T-helper 9 cell (primary cell): ENCODE results near the gene RGS5.

Experiments used
- DNase-seq: peaks from one replicate; pipeline ENCODE4 v3.0.0-alpha.2; 2020

RGS5 gene

DNA sequence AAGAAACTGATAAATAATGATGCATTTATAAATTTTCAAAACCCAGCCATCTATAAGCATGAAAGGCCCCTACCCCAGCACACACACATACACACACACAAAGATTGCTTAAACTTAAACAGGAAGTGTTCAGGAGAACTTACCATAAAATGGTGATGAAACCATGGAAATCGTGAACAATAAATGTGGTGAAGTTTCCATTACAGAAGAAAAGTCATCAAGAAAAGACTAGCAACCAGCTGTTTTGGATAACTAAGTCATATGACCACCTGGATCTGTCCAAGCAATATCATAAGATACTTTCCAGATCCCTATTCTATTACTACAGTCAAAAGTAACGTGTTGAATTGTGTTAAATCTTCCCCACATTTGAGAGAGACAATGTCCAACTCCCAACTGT is 24.1 kb downstream of the RGS5 start:
- DNase-seq = no peak

DNA sequence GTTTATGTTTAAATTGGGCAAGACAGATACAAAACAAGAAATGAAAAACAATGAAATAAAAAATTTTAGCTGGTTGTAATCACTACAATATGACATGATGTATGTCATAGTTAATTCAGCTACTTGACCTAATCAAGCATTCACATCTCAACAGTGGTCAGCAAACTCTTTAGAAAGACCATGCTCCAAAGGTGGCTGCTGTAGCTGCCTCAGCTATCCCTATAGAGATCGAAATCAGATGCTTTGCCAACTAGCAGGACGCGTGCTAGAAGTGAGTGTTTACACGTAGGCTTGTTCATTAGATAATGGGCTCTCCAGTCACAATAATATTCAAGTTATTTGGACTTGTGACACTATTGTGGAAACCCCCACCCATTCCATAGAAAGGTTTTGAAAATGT is 25.9 kb downstream of the RGS5 start:
- DNase-seq = no peak

DNA sequence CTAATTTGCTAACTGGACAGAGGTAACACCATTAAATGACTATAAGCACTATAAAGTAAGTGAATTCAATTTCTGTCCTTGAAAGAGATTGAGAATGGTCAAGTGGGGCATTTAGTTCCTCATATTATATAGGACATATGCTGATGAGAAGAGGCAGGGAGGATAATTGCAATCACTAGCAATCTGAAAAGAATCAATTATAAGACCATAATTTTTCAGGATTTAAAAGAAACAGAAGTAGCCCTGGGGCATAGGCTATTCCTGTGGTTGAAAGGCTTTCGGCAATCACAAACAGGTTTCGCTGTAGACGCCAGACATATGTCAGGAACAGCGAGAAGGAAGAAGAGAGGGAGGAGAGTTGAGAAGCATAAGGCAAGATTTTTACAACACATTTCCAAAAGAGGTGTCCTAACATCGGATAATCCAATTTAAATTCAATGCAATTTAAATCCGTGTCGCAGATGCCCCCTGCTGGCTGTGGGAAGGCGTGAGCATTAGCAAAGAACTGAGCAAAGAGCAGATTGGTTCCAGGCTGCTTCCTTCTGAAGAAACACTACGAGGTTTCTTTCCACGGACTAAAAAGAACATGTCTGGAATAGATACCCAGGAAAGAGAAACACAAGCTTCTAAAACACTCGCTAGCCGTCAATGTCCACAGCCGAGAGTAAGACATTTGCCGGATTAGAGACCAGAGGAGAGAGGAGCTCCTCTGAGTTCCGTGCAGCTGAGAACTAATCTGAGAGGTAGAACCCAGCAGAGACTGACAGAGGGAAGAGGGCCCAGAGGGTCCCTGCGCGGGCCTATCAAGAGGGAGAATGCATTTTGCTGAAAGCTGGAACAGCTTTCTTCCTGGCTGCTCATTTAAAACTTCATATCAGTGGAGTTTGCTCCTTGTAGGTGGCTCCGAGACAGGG is 27.9 kb downstream of the RGS5 start:
- peak; percentile 3 for DNase-seq

- DNase-seq = no peak
Measured at GRCh38 chr1:163173121-163173520, 29.6 kb downstream of the RGS5 start.

GRCh38 chr1:163172596-163172995 is 30.1 kb downstream of the RGS5 start:
- no peak for DNase-seq

GRCh38 chr1:163171826-163172225 is 30.9 kb downstream of the RGS5 start:
- no peak for DNase-seq

DNA sequence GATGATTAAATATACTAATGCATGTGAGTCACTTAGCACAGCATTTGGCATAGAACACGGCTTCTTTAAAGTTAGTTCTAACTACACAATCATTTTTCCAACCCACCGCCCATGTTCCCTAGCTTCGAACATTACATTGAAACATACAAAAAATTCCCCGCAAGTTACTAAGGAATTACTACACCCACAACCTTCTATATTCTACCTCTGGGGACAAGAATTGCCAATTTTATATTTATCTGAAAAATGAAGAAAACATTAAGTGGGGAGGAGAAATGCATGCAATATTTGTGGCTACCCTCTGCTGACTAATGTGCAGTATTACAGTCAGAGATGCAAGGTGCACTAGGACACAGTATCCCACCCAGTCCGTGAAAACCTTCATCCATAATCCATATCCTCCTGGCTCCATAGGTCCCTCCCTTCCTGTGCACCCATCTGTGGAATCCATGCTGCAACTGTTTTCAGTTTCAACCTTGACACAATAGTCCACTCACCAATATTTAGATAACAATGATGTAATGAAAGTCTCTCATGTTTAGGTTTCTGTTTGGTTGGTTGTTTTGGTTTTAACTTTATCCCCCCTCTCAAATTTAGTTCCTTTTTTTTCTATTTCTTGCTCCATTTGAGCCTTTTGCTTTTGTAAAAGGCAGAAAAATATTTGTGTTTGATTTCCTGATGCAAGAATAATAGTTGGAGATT is 31.6 kb downstream of the RGS5 start:
- DNase-seq = no peak

DNA sequence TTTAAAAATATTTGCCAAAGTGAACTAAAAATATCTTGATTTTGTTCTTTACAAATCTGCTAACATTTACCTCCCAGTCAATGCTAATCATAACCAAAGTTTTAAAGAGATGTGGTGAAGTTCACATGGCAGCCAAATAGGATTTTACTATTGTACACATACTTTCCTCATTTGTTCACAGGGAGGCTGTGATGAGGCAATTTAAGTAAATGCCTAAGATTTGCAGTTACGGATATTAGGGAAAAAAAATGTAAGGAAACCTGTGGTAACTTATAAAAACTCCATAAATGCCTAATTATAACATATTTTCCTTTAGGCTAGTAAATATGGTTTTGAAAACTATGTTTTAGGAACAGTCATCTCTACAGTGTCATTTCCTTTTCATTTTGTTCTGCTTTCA is 32.4 kb downstream of the RGS5 start:
- DNase-seq = no peak

DNA sequence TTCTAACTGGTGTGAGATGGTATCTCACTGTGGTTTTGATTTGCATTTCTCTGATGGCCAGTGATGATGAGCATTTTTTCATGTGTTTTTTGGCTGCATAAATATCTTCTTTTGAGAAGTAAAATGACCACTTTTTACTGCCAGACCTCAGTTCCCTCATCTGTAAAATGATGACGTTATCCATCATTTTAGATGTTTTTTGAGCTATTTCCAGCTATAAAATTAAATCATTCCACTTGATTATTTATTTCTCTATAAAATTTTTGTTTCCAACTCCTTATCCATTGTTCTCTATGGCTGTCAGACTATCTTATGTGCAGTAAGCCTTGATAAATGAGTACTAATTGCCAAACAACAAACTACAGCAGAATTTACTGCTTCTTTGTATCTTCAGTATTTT is 33.2 kb downstream of the RGS5 start:
- no peak for DNase-seq

DNA sequence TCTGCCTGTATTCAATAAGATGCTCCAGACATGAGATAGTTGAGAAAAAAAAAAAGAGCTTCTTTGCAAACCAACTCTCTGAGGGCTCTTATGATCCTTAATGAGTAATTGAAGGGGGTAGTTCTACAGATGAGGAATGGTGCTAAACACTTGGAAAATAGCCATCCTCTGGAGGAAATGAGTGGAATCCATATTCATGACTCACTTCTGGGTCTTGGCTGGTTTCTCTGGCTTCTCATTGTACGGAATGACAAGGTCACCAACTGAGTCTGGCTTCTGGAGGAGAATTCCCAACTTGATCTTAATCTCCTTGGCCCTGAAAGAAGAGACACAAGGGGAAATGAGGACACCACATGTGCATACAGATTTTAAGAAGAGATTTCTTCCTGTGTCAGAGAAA is 34.7 kb downstream of the RGS5 start:
- no peak for DNase-seq

- DNase-seq = no peak
Measured at GRCh38 chr1:163166886-163167555, 35.7 kb downstream of the RGS5 start.

DNA sequence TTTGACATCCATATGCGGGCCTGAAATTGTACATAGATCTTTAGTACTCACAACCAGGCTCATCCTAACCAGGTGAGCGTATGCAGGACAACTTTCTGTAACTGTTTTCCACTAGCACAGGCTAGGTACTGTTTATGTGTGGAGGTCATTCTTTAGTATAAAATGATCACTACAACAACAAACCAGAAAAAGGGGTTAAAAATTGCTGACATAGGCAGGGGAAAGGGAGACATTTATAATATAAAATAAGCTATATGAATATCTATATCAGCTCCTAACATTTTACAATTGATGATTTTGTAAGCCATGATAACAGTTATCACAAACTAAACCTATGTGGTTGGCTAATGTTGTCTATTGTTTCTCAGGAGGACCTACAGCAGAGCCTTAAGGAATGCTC is 37.6 kb downstream of the RGS5 start:
- DNase-seq = no peak

DNA sequence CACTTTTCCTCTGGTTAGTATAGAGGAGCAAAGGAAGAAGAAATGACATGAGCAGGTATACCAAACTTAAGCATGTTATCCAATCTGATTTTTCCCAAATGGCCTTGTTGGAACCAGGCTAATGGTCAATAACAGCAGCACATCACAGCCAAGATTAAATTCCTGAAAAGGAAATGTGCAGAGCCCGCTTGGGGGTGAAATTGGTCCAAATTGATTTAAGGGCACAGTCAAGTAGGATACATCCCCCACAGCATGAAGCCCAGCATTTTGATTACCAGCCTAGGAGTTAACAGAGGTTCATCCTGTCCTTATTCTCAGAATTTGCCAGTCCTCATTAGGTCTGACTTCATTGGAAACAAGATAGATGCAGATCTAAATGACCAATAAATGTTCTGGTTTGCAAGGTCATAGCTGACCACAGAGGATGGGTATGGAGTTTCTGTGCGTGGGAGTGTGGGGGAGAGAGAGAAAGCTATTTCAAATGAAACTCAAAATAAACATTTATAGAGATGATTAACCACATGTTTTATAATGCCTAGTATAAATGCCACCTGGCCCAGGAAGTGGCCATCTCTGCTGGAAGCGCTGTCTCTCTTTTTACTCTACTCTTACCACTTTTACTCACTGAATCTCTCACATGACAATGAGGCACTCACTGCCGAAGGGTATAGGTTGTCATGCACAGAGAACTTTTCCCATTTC is 38.7 kb downstream of the RGS5 start:
- no peak for DNase-seq

GRCh38 chr1:163163163-163163562 is 39.6 kb downstream of the RGS5 start:
- no peak for DNase-seq

DNA sequence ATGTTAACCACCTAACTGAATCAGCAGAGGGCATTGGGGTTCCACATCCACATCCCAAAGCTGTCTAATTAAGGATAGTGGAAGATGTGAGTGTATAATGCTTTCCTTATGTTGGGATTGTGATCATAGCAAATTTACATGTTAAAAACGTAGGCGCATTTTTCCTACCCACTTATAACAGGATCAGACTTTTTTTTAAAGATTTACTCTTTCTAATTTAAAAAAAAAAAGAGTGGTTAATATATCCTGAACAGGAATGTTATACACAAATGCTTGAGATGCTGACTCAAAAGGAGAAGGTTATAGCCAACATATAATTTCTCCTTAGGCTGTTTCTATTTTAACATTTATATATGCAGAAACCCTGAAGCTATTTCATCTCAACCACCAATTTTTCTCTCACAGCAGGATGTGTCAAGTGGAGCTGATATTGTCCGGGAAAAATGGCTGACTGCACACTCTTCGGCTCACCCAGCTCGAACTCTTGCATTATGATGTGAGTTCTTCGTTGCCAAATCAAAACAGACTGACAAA is 40.3 kb downstream of the RGS5 start:
- no peak for DNase-seq

DNA sequence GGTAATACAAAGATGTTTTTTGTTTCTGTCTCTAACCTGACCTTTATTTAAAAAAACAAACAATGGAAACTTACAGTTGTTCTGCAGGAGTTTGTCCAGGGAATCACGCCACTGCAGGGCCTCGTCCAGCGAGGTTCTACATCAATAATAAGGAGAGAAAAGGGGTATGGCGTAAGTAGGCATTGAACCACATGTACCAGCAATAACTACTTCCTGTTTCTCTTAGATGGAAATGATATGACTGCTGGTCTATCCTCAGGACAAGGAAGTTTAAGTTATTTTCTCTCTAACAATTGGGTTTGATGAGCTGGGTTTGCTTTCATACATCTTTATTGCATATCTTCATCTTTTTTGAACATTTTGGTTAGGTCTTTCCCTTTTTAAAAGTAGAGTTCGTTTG is 40.9 kb downstream of the RGS5 start:
- DNase-seq = no peak

DNA sequence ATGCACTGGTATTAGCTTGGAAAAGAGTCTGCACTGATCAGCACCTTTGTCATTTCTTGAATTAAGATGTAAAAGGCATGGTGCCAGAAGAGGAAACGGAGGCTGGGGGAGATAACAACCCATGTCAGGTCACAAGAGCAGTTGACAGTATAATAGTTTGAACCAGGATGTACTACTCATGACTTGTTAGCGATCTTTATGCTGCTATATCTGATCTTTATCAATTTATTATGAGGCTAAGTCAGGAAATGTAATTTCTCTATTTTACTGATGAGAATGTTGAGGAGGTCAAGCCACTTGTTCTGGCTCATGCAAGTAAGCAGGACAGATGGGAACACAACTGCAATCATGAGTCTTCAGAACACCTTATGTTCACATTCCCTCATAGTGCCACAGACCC is 41.4 kb downstream of the RGS5 start:
- no peak for DNase-seq

DNA sequence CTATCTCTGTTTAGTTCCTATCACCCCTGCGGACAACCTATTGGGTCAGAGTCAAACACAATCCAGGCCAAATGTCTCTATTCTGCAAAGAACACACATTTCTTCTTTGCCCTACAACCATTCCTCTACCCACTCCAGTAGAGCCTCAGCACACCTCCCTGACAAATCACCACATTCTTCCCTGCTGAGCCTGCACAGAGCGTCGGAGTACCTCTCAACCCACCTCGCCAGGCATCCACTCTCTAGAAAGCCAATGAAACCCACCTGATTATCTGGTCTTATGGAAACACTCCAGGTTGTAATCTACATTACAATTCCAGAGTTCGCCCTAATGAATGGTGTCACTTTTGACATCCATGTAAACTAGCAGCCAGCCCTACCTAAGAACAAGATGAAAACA is 47.1 kb downstream of the RGS5 start:
- DNase-seq = no peak

GRCh38 chr1:163148911-163149310 is 53.8 kb downstream of the RGS5 start:
- no peak for DNase-seq

GRCh38 chr1:163147019-163147418 is 55.7 kb downstream of the RGS5 start:
- no peak for DNase-seq

- no peak for DNase-seq
Measured at GRCh38 chr1:163145435-163145834, 57.3 kb downstream of the RGS5 start.

- DNase-seq = no peak
Measured at GRCh38 chr1:163144418-163144817, 58.3 kb downstream of the RGS5 start.

DNA sequence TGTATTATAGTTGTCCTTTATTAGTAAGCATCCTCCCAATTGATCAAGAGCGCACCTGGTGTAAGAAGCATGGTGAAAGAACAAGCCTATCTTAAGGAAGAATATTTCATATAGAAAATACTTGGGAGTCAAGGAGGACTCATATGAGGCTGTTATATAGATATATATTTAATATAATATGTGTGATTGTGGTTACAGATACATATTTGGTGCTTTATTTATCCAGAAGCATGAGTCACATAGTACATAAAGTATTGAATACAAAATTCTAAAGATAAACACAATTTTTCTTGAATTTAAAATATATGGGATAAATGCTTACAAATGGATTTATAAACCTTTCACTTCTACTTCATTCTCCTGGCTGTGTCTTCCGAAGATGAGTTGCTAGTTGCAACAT is 60.6 kb downstream of the RGS5 start:
- DNase-seq = no peak
